Prostate gland (tissue), 2 donors: ENCODE data around the gene GCH1.

Experiments used
- CTCF ChIP-seq, 4 experiments: fragments of 200-600 bp in 2 of 4; fragments of 450-650 bp in 2 of 4; sonication (generic) in 2 of 4; IDR thresholded peaks; 1 replicate in 3 of 4; 2 replicates in 1 of 4; pipeline ENCODE4 v1.5.1; 2016 to 2019; ENCODE audit warnings: antibody characterized with exemption in 4 of 4, mild to moderate bottlenecking in 2 of 4, moderate library complexity in 2 of 4
- POLR2A ChIP-seq: fragments of 450-650 bp; IDR thresholded peaks from one replicate; pipeline ENCODE4 v1.6.1; 2016; ENCODE audit warnings: antibody characterized with exemption, mild to moderate bottlenecking
- POLR2AphosphoS5 ChIP-seq: sonication (generic); formaldehyde crosslinking; IDR thresholded peaks from one replicate; pipeline ENCODE4 v1.6.1; 2017; ENCODE audit warnings: antibody characterized with exemption

DNA sequence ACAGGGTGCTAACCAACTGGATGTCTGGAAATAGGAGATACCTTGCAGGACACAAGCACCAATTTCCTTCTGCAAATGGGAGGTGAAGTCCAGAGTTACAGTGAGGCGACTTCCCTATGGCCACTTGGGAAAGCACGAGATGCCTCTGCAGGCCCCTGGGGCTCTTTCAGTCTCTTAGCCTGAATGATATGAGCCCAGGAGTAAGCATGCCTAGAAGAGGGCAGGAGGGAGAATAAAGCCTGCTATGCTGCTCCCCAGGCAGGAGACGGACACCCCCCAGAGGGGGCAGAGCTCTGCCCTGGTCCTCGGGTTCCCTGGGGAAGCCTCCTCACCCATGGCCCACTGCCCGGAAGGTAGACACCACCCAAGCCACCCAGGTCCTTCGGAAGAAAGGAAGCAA, 105.1 kb downstream of the GCH1 start:
- TF ChIP-seq CTCF (IDR thresholded peaks at IDR 0.05): no peak
- TF ChIP-seq POLR2AphosphoS5: no peak
- TF ChIP-seq POLR2A: no peak
